SK-N-MC (cell line): ENCODE measurements around the gene METTL3.

Experiments
- EZH2 ChIP-seq: fragments of 200-600 bp; sonication (generic); IDR thresholded peaks from one replicate; pipeline ENCODE4 v1.6.1; 2017; ENCODE audit warnings: antibody characterized with exemption
- POLR2AphosphoS5 ChIP-seq: IDR thresholded peaks from 2 replicates; pipeline ENCODE4 v1.6.1; 2012; ENCODE audit warnings: mild to moderate bottlenecking, low read depth, low read length, borderline replicate concordance

DNA sequence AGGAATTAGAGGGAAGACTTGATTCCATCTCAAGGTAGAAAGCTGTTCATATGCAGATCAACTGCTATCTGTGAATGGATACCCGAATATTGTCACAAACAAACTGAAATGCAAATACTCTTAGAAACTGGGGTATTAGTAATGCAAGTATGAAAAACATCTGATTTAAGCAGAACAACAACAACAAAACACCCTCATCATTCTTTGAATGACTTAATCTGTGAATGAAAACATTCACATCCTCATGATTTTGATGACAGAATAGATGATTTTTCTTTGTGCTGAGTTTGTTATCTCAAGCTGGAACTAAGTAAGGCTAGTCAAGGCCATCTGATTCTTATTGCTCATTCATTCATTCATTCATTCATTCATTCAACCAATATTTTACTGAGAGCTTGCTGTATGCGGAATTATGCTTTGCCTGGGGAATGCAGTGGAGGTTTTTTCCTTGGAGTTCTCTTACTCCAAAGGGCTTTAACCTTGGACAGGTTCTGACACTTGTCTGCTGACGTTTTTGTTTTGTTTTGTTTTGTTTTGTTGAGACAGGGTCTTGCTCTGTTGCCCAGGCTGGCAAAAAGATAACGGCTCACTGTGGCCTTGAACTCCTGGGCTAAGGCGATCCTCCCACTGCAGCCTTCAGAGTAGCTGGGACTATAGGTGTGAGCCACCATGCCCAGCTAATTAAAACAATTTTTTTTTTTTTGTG is 45.4 kb upstream of the METTL3 start:
- TF ChIP-seq EZH2 (no peak), POLR2AphosphoS5 (no peak)
